Coronary artery (tissue), 2 donors: Measurements from ENCODE around the gene YOD1.

Experiments
- DNase-seq: peaks from one replicate; pipeline ENCODE4 v3.0.0-alpha.2; 2017; ENCODE audit warnings: low spot score
- H3K27ac ChIP-seq, 2 donors: fragments of 200-600 bp; sonication (generic); one replicate each; pipeline ENCODE4 v1.5.1; 2016 to 2019
- H3K4me3 ChIP-seq: fragments of 200-600 bp; sonication (generic); 2 replicates; pipeline ENCODE4 v1.5.1; 2016; ENCODE audit warnings: mild to moderate bottlenecking, moderate library complexity
- TF ChIP-seq, protein P1 (sequence below): fragments of 200-600 bp; sonication (generic); IDR thresholded peaks from one replicate; pipeline ENCODE4 v1.5.1; 2019; ENCODE audit warnings: antibody characterized with exemption

The YOD1 gene

GRCh38 chr1:207051191-207051943 is at the start of gene YOD1:
Gene YOD1, minus strand, starts transcription at chr1:207051208. Its CDS starts 178 bp downstream, at chr1:207051030.
- peak within 1 kb of the TSS; percentile 73 to 98 for H3K27ac ChIP-seq
- DNase-seq, result no peak
- TF ChIP-seq, protein P1, sequence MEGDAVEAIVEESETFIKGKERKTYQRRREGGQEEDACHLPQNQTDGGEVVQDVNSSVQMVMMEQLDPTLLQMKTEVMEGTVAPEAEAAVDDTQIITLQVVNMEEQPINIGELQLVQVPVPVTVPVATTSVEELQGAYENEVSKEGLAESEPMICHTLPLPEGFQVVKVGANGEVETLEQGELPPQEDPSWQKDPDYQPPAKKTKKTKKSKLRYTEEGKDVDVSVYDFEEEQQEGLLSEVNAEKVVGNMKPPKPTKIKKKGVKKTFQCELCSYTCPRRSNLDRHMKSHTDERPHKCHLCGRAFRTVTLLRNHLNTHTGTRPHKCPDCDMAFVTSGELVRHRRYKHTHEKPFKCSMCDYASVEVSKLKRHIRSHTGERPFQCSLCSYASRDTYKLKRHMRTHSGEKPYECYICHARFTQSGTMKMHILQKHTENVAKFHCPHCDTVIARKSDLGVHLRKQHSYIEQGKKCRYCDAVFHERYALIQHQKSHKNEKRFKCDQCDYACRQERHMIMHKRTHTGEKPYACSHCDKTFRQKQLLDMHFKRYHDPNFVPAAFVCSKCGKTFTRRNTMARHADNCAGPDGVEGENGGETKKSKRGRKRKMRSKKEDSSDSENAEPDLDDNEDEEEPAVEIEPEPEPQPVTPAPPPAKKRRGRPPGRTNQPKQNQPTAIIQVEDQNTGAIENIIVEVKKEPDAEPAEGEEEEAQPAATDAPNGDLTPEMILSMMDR, result no peak
- H3K4me3 ChIP-seq, result peak within 1 kb of the TSS; percentile 96

DNA sequence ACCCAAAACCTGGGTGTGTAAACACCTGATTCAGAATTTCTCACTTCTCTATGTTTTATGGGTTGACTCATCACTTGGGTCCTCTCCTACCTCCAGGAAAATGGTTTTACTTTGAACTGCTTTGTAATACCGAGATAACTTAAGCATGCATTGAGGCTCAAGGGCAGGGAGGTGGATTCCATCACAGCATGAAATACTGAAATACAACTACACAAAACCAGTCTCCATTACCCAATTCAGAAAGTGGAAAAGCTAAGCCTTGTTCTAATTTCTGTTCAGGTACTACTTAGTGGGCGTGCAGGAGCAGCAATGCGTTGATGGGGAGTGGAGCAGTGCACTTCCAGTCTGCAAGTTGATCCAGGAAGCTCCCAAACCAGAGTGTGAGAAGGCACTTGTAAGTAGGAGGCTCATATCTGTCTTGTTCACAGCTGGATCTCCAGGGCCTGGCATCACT is 46.9 kb upstream of the YOD1 start:
- TF ChIP-seq, protein P1, result no peak
- Histone ChIP-seq H3K27ac (no peak overlapping the region), H3K4me3 (no peak overlapping the region)
- no peak for DNase-seq

DNA sequence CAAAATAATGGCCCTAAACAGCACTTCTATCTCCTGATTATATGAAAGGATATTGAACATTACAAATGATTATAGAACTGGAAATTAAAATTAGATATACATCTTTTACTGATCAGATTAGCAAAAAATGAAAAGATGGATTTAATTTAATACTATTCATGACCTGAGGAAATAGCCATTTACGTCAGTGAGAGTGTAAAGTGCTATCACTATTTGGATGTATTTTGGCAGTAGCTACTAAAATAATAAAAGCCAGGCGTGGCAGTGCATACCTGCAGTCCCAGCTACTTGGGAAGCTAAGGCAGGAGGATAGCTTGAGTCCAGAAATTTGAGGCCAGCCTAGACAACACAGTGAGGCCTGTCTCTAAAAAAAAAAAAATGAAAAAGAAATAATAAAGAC is 42.9 kb upstream of the YOD1 start:
- Histone ChIP-seq H3K4me3 (no peak overlapping the region), H3K27ac (no peak overlapping the region)
- TF ChIP-seq, protein P1, result no peak
- DNase-seq, result no peak

DNA sequence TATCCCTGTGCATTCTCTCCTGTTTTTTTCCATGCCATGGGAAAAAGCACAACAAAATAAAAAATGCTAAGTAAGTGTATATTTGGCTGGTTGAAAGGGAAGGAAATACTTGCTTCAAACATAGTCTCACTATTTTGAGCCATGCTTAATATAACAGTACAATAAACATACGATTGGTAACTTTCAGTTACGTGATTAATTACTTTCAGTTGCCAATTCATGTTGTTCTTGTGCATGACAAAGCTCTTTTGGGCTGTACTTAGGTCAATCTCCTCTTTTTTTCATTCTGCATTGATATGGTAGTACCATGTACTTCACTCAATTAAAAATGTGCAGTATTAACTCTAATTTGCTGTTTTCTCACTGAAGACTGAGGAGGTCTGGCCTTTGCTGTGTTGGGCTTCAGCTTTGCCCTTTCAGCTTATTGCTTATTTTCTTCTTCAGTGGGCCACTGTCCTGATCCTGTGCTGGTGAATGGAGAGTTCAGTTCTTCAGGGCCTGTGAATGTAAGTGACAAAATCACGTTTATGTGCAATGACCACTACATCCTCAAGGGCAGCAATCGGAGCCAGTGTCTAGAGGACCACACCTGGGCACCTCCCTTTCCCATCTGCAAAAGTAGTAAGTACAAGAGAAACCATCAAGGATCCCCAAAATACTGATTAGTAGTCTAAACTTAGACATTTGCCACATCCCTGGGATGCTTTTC is 40.3 kb upstream of the YOD1 start:
- Histone ChIP-seq H3K27ac (no peak overlapping the region), H3K4me3 (no peak overlapping the region)
- TF ChIP-seq, protein P1, result no peak
- DNase-seq, result no peak

DNA sequence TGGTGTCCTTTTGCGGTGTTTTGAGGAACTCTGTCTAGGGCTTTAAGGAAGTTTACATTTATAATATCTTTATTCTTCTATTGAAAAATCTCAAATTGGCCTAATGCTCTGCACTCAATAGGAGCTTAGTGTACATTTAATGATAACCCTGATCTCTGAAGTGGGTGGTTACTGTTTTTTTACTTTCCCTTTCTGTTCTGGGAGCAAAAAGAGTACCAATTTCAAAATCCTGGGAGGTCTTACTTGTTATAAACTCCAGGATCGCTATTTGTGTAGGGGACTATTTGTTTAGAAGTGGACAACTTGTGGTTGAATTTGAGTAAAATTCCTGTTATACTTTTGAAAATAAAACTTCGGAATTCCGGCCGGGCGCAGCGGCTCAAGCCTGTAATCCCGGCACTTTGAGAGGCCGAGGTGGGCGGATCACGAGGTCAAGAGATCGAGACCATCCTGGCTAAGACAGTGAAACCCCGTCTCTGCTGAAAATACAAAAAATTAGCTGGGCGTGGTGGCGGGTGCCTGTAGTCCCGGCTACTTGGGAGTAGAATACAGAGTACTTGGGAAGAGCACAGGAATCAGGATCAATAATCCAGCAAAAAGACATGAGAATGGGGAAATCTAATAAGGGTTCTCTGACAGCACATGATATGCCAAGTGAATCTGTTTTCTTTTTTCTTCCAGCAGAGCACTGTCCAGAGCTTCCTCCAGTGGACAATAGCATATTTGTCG is 38.8 kb upstream of the YOD1 start:
- no peak overlapping the region for H3K27ac ChIP-seq
- no peak for DNase-seq
- TF ChIP-seq, protein P1, result no peak
- no peak overlapping the region for H3K4me3 ChIP-seq

DNA sequence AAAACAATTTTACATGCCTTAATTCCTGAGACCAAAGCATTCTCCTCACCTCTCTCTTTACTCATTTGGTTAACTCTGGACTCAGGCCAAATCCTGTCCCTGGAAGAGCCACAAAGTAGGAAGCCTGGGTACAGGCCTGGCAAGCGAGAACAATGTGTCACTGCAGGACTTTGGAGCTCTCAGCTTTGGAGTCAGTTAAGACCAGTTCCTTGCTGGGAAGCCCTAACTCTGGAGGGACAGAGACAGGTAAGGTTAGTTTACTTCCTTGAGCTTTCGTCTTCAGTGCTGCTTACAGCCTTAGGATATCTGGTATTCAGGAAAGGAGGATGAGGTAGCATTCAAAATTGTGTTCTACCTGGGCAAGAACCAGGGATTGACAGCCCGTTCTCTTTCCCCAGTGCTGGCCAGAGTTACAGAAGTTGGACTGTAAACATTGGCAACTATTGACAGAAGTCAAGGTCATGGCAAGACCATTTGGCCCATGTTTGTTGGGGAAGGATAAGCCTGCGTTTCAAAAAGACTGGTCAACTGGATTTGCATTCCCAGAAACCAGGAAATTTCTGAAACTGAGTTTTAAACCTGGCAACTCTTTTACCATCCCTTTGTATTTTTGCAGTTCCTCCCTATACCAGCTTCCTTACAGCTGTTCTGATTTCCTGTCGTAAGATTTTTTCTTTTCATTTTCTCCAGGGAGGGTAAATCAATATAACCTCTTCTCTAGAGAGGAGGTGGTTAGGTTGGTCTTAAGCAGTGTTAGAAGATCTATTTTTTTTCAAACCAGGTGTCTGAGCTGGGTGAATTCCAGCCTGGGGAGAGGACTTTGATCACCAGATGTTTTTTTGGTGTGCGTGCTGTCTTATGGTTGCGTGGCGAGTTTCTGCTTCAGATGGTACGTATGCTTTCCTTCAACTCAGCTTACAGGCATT is 38.0 kb upstream of the YOD1 start, which contains the start of gene C4BPB:
Gene C4BPB, plus strand, starts transcription at position 160 of the 926 bp plus-strand sequence. Its CDS starts 672 bp downstream, at position 832.
- Histone ChIP-seq H3K27ac (no peak within 1 kb of the TSS), H3K4me3 (no peak within 1 kb of the TSS)
- TF ChIP-seq, protein P1, result no peak
- DNase-seq, result no peak
